HepG2 (cell line): Measurements from ENCODE around the gene NTF3. TPM values are rescaled to one million over a fixed set of nuclear protein-coding genes. Genes with fewer than 3 reads are reported as not detected.

Source experiments
- ATAC-seq: fragments of 200-7000 bp; cut with Tn5 transposase; 3 replicates; pipeline ENCODE4 v1.9.1; 2020; ENCODE audit warnings: mild to moderate bottlenecking, moderate library complexity
- BruUV-seq: library from RNA; stranded (reverse); fragments of 400-500 nt; replicated peaks from 2 replicates; lab custom pipeline; 2021; lab: Mats Ljungman, UMichigan
- CTCF ChIA-PET: fragments of 300-600 bp; formaldehyde crosslinking; extraction: SDS; loops from one replicate; lab custom pipeline; 2021; ENCODE audit warnings: low total read pairs, inconsistent platforms, low intra/inter-chr PET ratio; lab: Yijun Ruan, JAX
- POLR2A ChIA-PET: fragments of 350-600 bp; sonication (Branson Sonifier 250); formaldehyde crosslinking; loops from one replicate; lab custom pipeline; 2020; ENCODE audit warnings: antibody characterized with exemption, inconsistent platforms; lab: Yijun Ruan, JAX
- DNase-seq: peaks from one replicate; pipeline ENCODE4 v3.0.0-alpha.2; 2015; ENCODE audit warnings: low spot score
- FAIRE-seq: peaks from 3 replicates; lab custom pipeline; 2011; peaks lifted over from hg19 to GRCh38; lab: Jason Lieb, UNC
- H2AFZ ChIP-seq: one replicate; pipeline ENCODE4 v1.6.1; 2011; ENCODE audit warnings: low read length, inconsistent platforms
- H3K27ac ChIP-seq: fragments of 300-600 bp; 3 replicates; pipeline ENCODE4 v1.8.0; 2011; ENCODE audit warnings: mixed run types, mild to moderate bottlenecking, mixed read lengths, low read length, inconsistent platforms; ENCODE audit not compliant: insufficient read depth; ENCODE audit errors: extremely low read length
- H3K27me3 ChIP-seq, 2 experiments: fragments of 200-600 bp in 1 of 2; 2 replicates in 1 of 2; 3 replicates in 1 of 2; pipeline versions ENCODE4 v1.6.0 to v1.8.0; 2011; ENCODE audit warnings: low read length in 2 of 2, mild to moderate bottlenecking in 2 of 2, moderate library complexity in 2 of 2, inconsistent platforms in 1 of 2; ENCODE audit not compliant: insufficient read depth in 2 of 2, control insufficient read depth in 1 of 2
- H3K36me3 ChIP-seq, 2 experiments: fragments of 200-600 bp in 1 of 2; replicated peaks in 1 of 2; 2 replicates in 1 of 2; 3 replicates in 1 of 2; pipeline versions ENCODE4 v1.5.1 to v1.8.0; 2011; ENCODE audit warnings: low read length in 2 of 2, inconsistent platforms in 1 of 2; ENCODE audit not compliant: insufficient read depth in 2 of 2, control insufficient read depth in 1 of 2
- H3K4me1 ChIP-seq: 2 replicates; pipeline ENCODE4 v1.5.1; 2012; ENCODE audit warnings: low read length, inconsistent platforms; ENCODE audit not compliant: insufficient read depth
- H3K4me2 ChIP-seq: 2 replicates; pipeline ENCODE4 v1.6.0; 2011; ENCODE audit warnings: low read depth, low read length, inconsistent platforms
- H3K4me3 ChIP-seq, 3 experiments: fragments of 200-600 bp in 1 of 3; sonication (generic), shearing (Covaris generic) in 1 of 3; replicated peaks in 1 of 3; 2 replicates each; pipeline ENCODE4 v1.5.1; 2011 to 2016; ENCODE audit warnings: low read length in 3 of 3, inconsistent platforms in 2 of 3, low read depth in 2 of 3, mild to moderate bottlenecking in 2 of 3, control low read depth in 1 of 3, mixed read lengths in 1 of 3; ENCODE audit not compliant: insufficient read depth in 1 of 3
- H3K79me2 ChIP-seq: one replicate; pipeline ENCODE4 v1.6.1; 2011; ENCODE audit warnings: low read length, inconsistent platforms; ENCODE audit not compliant: insufficient read depth
- H3K9ac ChIP-seq: 2 replicates; pipeline ENCODE4 v1.6.0; 2011; ENCODE audit warnings: mild to moderate bottlenecking, low read depth, low read length, inconsistent platforms; ENCODE audit not compliant: insufficient read depth
- H3K9me3 ChIP-seq: 2 replicates; pipeline ENCODE4 v1.5.1; 2012; ENCODE audit warnings: mild to moderate bottlenecking, low read length
- H4K20me1 ChIP-seq: 2 replicates; pipeline ENCODE4 v1.6.0; 2011; ENCODE audit warnings: inconsistent platforms, mild to moderate bottlenecking, low read length, moderate library complexity; ENCODE audit not compliant: insufficient read depth
- CENPX ChIP-seq: sonication (generic); formaldehyde crosslinking; IDR thresholded peaks from 2 replicates; pipeline ENCODE4 v1.9.0; 2021; ENCODE audit warnings: mild to moderate bottlenecking, missing genetic modification reagents, moderate library complexity
- ELF1 ChIP-seq: sonication (generic); formaldehyde crosslinking; IDR thresholded peaks from 2 replicates; pipeline ENCODE4 v1.4.0; 2020; ENCODE audit warnings: missing genetic modification reagents
- HOXA9 ChIP-seq: sonication (generic); formaldehyde crosslinking; IDR thresholded peaks from 2 replicates; pipeline ENCODE4 v1.8.1; 2022; ENCODE audit warnings: missing genetic modification reagents, mild to moderate bottlenecking, moderate library complexity, borderline replicate concordance
- SMC3 ChIP-seq: IDR thresholded peaks from 2 replicates; pipeline ENCODE4 v1.6.1; 2011; ENCODE audit warnings: low read length, improper control_type of control experiment
- SRF ChIP-seq: IDR thresholded peaks from 2 replicates; pipeline ENCODE4 v1.6.1; 2011; ENCODE audit warnings: mild to moderate bottlenecking, low read depth, low read length, moderate library complexity
- STAG1 ChIP-seq: sonication (generic); formaldehyde crosslinking; IDR thresholded peaks from 2 replicates; pipeline ENCODE4 v1.4.0; 2020; ENCODE audit warnings: missing genetic modification reagents
- ZNF205 ChIP-seq: IDR thresholded peaks from 2 replicates; pipeline ENCODE4 v1.6.1; 2018; ENCODE audit warnings: missing biosample characterization, missing genetic modification reagents
- ZNF646 ChIP-seq: sonication (generic); formaldehyde crosslinking; IDR thresholded peaks from 2 replicates; pipeline ENCODE4 v1.9.0; 2021; ENCODE audit warnings: mild to moderate bottlenecking, missing genetic modification reagents
- ZNF768 ChIP-seq: sonication (generic); formaldehyde crosslinking; IDR thresholded peaks from 2 replicates; pipeline ENCODE4 v1.4.0; 2020; ENCODE audit warnings: missing genetic modification reagents
- ZNF879 ChIP-seq: sonication (generic); formaldehyde crosslinking; IDR thresholded peaks from 2 replicates; pipeline ENCODE4 v1.8.1; 2023; ENCODE audit warnings: missing genetic modification reagents
- WGBS: methylation state at CpG from one replicate; pipeline ENCODE4 v1.1.6; 2017; ENCODE audit warnings: low lambda C conversion rate; 5-methylcytosine and 5-hydroxymethylcytosine counted together
- in situ Hi-C: cut with HindIII; loops from 2 replicates; pipeline ENCODE4 v1.10.0; 2017; ENCODE audit warnings: low pct_unique_long_range_greater_than_20kb; ENCODE audit not compliant: extremely low pct_ligation_motif_present
- intact Hi-C: fragments of 100-400 bp; cut with micrococcal nuclease; formaldehyde crosslinking; loops from one replicate; pipeline ENCODE4 v1.10.0; 2022; ENCODE audit not compliant: unreplicated experiment
- polyA plus RNA-seq, 8 experiments: library from polyadenylated mRNA; depleted of rRNA in 3 of 8; stranded (reverse) in 7 of 8; unstranded in 1 of 8; fragments of >200 nt; fragmentation: Illumina TruSeq in 4 of 8; extraction: Trizol in 4 of 8; gene quantifications; 2 replicates each; pipeline versions ENCODE4 v1.2.1 to v1.2.3, GENCODE V29; 2011 to 2016; ENCODE audit warnings: low read depth in 4 of 8, missing spikeins in 1 of 8, mixed read lengths in 1 of 8; ENCODE audit not compliant: insufficient read depth in 1 of 8
- total RNA-seq, 5 experiments: library from RNA; depleted of rRNA; stranded (reverse); fragments of >200 nt; fragmentation: Illumina TruSeq; extraction: Trizol; gene quantifications; 2 replicates each; pipeline ENCODE4 v1.2.3, GENCODE V29; 2016; ENCODE audit warnings: low read depth in 1 of 5
- TF ChIP-seq, protein P1 (sequence below): IDR thresholded peaks from 2 replicates; pipeline ENCODE4 v1.6.1; 2016; ENCODE audit warnings: missing genetic modification reagents, missing compliant biosample characterization
- TF ChIP-seq, protein P2 (sequence below): IDR thresholded peaks from 2 replicates; pipeline ENCODE4 v1.6.1; 2016; ENCODE audit warnings: low read depth, control low read depth
- TF ChIP-seq, protein P3 (sequence below): sonication (generic); formaldehyde crosslinking; IDR thresholded peaks from 2 replicates; pipeline ENCODE4 v1.5.0; 2020; ENCODE audit warnings: mild to moderate bottlenecking, missing genetic modification reagents, moderate library complexity

NTF3 gene
- total and polyA plus RNA-seq, 2 of the 13 experiments (the other 11 are each of a cell fraction or from before 2014, with no cell fraction given), result not detected

GRCh38 chr12:5428332-5429221 is 3.3 kb upstream of the NTF3 start:
- no peaks in the 10 kb centered on the region for H4K20me1 ChIP-seq
- in situ Hi-C loops, result no loop called here
- no peak overlapping the region for H3K4me3 ChIP-seq
- no peak overlapping the region for H3K4me2 ChIP-seq
- no peaks in the 10 kb centered on the region for H3K4me1 ChIP-seq
- peaks cover 4 to 26% of the 10 kb centered on the region in 2 experiments; a peak in 4 of 5 replicates for H3K27me3 ChIP-seq
- H3K36me3 ChIP-seq, result no peaks in the 10 kb centered on the region
- H3K9ac ChIP-seq, result no peak overlapping the region
- H3K27ac ChIP-seq, result no peak overlapping the region
- ChIA-PET CTCF (no interaction called here), POLR2A (no interaction called here)
- no peak for DNase-seq
- ATAC-seq, result no peak
- no peak overlapping the region for H2AFZ ChIP-seq
- intact Hi-C loops, result no loop called here
- no peaks in the 10 kb centered on the region for H3K9me3 ChIP-seq
- H3K79me2 ChIP-seq, result no peaks in the 10 kb centered on the region
- no peak for FAIRE-seq
- BruUV-seq, result no TSS peak
- WGBS, result 2% methylated on average over 12 of the region's 14 CpGs
- TF ChIP-seq, protein P1, sequence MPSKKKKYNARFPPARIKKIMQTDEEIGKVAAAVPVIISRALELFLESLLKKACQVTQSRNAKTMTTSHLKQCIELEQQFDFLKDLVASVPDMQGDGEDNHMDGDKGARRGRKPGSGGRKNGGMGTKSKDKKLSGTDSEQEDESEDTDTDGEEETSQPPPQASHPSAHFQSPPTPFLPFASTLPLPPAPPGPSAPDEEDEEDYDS (CRISPR knock-in tag), result no peak
- TF ChIP-seq HOXA9 (CRISPR knock-in tag) (no peak), ZNF879 (CRISPR knock-in tag) (no peak), ZNF768 (CRISPR knock-in tag) (no peak), SRF (no peak), ZNF205 (CRISPR knock-in tag) (no peak), ELF1 (CRISPR knock-in tag) (no peak), STAG1 (CRISPR knock-in tag) (peak; percentile 57), SMC3 (peak; percentile 23; the same call in 1 of the 2 replicates), CENPX (CRISPR knock-in tag) (no peak), ZNF646 (no peak)
- TF ChIP-seq, protein P2, sequence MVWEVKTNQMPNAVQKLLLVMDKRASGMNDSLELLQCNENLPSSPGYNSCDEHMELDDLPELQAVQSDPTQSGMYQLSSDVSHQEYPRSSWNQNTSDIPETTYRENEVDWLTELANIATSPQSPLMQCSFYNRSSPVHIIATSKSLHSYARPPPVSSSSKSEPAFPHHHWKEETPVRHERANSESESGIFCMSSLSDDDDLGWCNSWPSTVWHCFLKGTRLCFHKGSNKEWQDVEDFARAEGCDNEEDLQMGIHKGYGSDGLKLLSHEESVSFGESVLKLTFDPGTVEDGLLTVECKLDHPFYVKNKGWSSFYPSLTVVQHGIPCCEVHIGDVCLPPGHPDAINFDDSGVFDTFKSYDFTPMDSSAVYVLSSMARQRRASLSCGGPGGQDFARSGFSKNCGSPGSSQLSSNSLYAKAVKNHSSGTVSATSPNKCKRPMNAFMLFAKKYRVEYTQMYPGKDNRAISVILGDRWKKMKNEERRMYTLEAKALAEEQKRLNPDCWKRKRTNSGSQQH (CRISPR knock-in tag), result no peak
- TF ChIP-seq, protein P3, sequence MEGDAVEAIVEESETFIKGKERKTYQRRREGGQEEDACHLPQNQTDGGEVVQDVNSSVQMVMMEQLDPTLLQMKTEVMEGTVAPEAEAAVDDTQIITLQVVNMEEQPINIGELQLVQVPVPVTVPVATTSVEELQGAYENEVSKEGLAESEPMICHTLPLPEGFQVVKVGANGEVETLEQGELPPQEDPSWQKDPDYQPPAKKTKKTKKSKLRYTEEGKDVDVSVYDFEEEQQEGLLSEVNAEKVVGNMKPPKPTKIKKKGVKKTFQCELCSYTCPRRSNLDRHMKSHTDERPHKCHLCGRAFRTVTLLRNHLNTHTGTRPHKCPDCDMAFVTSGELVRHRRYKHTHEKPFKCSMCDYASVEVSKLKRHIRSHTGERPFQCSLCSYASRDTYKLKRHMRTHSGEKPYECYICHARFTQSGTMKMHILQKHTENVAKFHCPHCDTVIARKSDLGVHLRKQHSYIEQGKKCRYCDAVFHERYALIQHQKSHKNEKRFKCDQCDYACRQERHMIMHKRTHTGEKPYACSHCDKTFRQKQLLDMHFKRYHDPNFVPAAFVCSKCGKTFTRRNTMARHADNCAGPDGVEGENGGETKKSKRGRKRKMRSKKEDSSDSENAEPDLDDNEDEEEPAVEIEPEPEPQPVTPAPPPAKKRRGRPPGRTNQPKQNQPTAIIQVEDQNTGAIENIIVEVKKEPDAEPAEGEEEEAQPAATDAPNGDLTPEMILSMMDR, result peak; percentile 56
